ENCODE measurements around the gene RNF220.

RNF220 gene

GRCh38 chr1:44591381-44591780 is 186.3 kb downstream of the RNF220 start:
- no peak for DNase-seq

GRCh38 chr1:44592208-44593145 is 187.4 kb downstream of the RNF220 start:
- no peak for DNase-seq

- no peak for DNase-seq
These were observed 189.3 kb downstream of the RNF220 start for GRCh38 chr1:44594353-44594752.

GRCh38 chr1:44594871-44595735 is 190.0 kb downstream of the RNF220 start:
- peak; percentile 73 for DNase-seq

- no peak for DNase-seq
These were observed 191.5 kb downstream of the RNF220 start for GRCh38 chr1:44596511-44596910.

GRCh38 chr1:44598167-44598566 is 193.1 kb downstream of the RNF220 start:
- no peak for DNase-seq

- DNase-seq, result peak; percentile 71
These were observed 197.9 kb downstream of the RNF220 start for GRCh38 chr1:44602634-44603628.

- DNase-seq, result peak; percentile 81
These were observed 198.7 kb downstream of the RNF220 start for GRCh38 chr1:44603718-44604117.

GRCh38 chr1:44604157-44604955 is 199.3 kb downstream of the RNF220 start:
- DNase-seq, result no peak

- no peak for DNase-seq
These were observed 201.0 kb downstream of the RNF220 start for GRCh38 chr1:44605914-44606615.

- DNase-seq, result no peak
These were observed 201.7 kb downstream of the RNF220 start for GRCh38 chr1:44606701-44607281.

GRCh38 chr1:44608141-44608540 is 203.1 kb downstream of the RNF220 start:
- DNase-seq, result no peak

- peak; percentile 49 for DNase-seq
These were observed 204.3 kb downstream of the RNF220 start for GRCh38 chr1:44609412-44609767.

GRCh38 chr1:44609768-44610526 is 204.9 kb downstream of the RNF220 start:
- no peak for DNase-seq

GRCh38 chr1:44610527-44611148 is 205.6 kb downstream of the RNF220 start:
- no peak for DNase-seq

- no peak for DNase-seq
These were observed 206.4 kb downstream of the RNF220 start for GRCh38 chr1:44611419-44611818.

- DNase-seq, result no peak
These were observed 206.8 kb downstream of the RNF220 start for GRCh38 chr1:44611866-44612265.

GRCh38 chr1:44613941-44614340 is 208.9 kb downstream of the RNF220 start:
- no peak for DNase-seq

GRCh38 chr1:44616284-44616990 is 211.4 kb downstream of the RNF220 start:
- DNase-seq, result no peak

Measured in NCI-H774 (cell line).